ENCODE results near the gene AVL9. TPM values are rescaled to one million over a fixed set of nuclear protein-coding genes. Genes with fewer than 3 reads are reported as not detected.

Gene AVL9
- 10 to 100 TPM; 16.6 to 31.1 (median 22.0) TPM for total RNA-seq

GRCh38 chr7:32495298-32496051, at the start of gene AVL9:
Gene AVL9 (plus strand): TSS chr7:32495489. CDS start chr7:32495710, 221 bp downstream.
- ATAC-seq = peak; percentile 99
- H3K27ac ChIP-seq = peak within 1 kb of the TSS; percentile 76 to 99 (median 98)
- TF ChIP-seq CTCF (IDR thresholded peaks at IDR 0.05) = no peak
- TF ChIP-seq POLR2AphosphoS5 (IDR thresholded peaks at IDR 0.05) = peak; percentile 92
- peak; percentile 88 for TF ChIP-seq POLR2A (IDR thresholded peaks at IDR 0.05)
- TF ChIP-seq EP300 (IDR thresholded peaks at IDR 0.05) = no peak
- H3K9me3 ChIP-seq = no peaks in the 10 kb centered on the region
- H3K4me3 ChIP-seq = peak within 1 kb of the TSS; percentile 57 to 97
- H3K36me3 ChIP-seq = peaks cover 0 to 6% of the 10 kb centered on the region in 2 donors
- H3K27me3 ChIP-seq = no peaks in the 10 kb centered on the region
- WGBS, 2 donors (ENCODE audit: low coverage in 1 of 2) = 0% methylated on average over 1 to 2 of the region's 67 CpGs
- H3K4me1 ChIP-seq = peaks cover 0 to 36% (median 11%) of the 10 kb centered on the region in 3 donors

- Histone ChIP-seq H3K4me1 (no peaks in the 10 kb centered on the region), H3K9me3 (peaks cover 0 to 10% (median 0%) of the 10 kb centered on the region in 3 donors), H3K27ac (no peak overlapping the region), H3K27me3 (no peaks in the 10 kb centered on the region), H3K36me3 (no peaks in the 10 kb centered on the region), H3K4me3 (no peak overlapping the region)
- TF ChIP-seq POLR2AphosphoS5 (IDR thresholded peaks at IDR 0.05) = no peak
- no peak for TF ChIP-seq POLR2A (IDR thresholded peaks at IDR 0.05)
- no peak for TF ChIP-seq CTCF (IDR thresholded peaks at IDR 0.05)
- TF ChIP-seq EP300 (IDR thresholded peaks at IDR 0.05) = no peak
- 64 to 80% methylated on average over 1 to 2 of the region's 2 CpGs for WGBS, 2 donors (ENCODE audit: low coverage in 1 of 2)
- ATAC-seq = no peak
Measured at GRCh38 chr7:32447218-32447617, 48.1 kb upstream of the AVL9 start.

- H3K36me3 ChIP-seq = no peaks in the 10 kb centered on the region
- H3K4me1 ChIP-seq = no peaks in the 10 kb centered on the region
- no peak for ATAC-seq
- WGBS, 2 donors (ENCODE audit: low coverage in 1 of 2) = 55 to 75% methylated on average over 4 to 8 of the region's 8 CpGs
- H3K27me3 ChIP-seq = no peaks in the 10 kb centered on the region
- no peaks in the 10 kb centered on the region for H3K9me3 ChIP-seq
- H3K27ac ChIP-seq = no peak overlapping the region
- TF ChIP-seq POLR2AphosphoS5 (IDR thresholded peaks at IDR 0.05) (no peak), EP300 (IDR thresholded peaks at IDR 0.05) (no peak), CTCF (IDR thresholded peaks at IDR 0.05) (no peak), POLR2A (IDR thresholded peaks at IDR 0.05) (no peak)
- H3K4me3 ChIP-seq = no peak overlapping the region
Measured at GRCh38 chr7:32453341-32454011, 41.8 kb upstream of the AVL9 start.

- H3K4me1 ChIP-seq = no peaks in the 10 kb centered on the region
- no peaks in the 10 kb centered on the region for H3K27me3 ChIP-seq
- H3K27ac ChIP-seq = no peak overlapping the region
- no peak overlapping the region for H3K4me3 ChIP-seq
- no peak for TF ChIP-seq CTCF (IDR thresholded peaks at IDR 0.05)
- no peak for TF ChIP-seq POLR2AphosphoS5 (IDR thresholded peaks at IDR 0.05)
- TF ChIP-seq EP300 (IDR thresholded peaks at IDR 0.05) = no peak
- no peak for TF ChIP-seq POLR2A (IDR thresholded peaks at IDR 0.05)
- H3K9me3 ChIP-seq = no peaks in the 10 kb centered on the region
- H3K36me3 ChIP-seq = no peaks in the 10 kb centered on the region
- WGBS, 2 donors (ENCODE audit: low coverage in 1 of 2) = 67% methylated on average over 1 of the region's 3 CpGs; no CpG with 5 or more reads in 1 of the 2 donors
- no peak for ATAC-seq
Measured at GRCh38 chr7:32458025-32458424, 37.3 kb upstream of the AVL9 start.

All from gastroesophageal sphincter (tissue), 4 donors.